CD4-positive, alpha-beta T cell treated with Interleukin-4 for 4 hours (primary cell): Measurements from ENCODE around the gene CCDC187.
"Not testable (repeated sequence)": the region's sequence is repeated elsewhere in the genome, so short reads cannot be mapped to it uniquely, and the experiment has no call there.

Experiments
- DNase-seq: peaks from one replicate; pipeline ENCODE4 v3.0.0-alpha.2; 2020

The CCDC187 gene

DNA sequence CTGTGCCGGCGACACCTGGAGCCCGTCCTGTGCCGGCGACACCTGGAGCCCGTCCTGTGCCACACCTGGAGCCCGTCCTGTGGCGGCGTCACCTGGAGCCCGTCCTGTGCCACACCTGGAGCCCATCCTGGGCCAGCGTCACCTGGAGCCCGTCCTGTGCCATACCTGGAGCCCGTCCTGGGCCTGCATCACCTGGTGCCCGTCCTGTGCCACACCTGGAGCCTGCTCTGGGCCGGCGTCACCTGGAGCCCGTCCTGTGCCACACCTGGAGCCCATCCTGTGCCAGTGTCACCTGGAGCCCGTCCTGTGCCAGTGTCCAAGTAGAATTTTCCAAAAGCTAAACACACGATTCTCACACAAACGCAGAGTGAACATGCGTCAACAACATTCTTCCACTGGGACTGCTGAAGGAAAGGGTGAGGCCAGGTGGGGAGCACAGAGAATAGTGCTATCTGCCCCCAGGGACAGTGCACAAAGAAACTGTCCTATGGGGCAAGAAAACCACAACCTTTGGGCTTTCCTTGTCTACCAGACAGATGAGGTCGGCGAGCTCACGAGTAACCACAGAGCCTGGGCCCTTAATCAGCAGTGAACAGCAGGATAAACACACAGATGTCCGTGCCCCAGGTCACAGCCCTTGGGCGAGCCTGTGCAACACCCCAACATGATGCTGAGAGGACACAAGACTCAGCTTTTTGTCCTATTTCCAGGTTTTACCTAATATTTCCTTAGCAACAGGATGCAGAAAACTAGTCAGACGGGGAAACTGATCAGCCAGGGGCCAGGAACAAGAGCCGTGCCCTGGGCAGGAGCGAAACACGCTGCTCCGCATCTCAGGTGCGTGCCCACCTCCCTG, 66.2 kb downstream of the CCDC187 start:
- DNase-seq, result no peak

DNA sequence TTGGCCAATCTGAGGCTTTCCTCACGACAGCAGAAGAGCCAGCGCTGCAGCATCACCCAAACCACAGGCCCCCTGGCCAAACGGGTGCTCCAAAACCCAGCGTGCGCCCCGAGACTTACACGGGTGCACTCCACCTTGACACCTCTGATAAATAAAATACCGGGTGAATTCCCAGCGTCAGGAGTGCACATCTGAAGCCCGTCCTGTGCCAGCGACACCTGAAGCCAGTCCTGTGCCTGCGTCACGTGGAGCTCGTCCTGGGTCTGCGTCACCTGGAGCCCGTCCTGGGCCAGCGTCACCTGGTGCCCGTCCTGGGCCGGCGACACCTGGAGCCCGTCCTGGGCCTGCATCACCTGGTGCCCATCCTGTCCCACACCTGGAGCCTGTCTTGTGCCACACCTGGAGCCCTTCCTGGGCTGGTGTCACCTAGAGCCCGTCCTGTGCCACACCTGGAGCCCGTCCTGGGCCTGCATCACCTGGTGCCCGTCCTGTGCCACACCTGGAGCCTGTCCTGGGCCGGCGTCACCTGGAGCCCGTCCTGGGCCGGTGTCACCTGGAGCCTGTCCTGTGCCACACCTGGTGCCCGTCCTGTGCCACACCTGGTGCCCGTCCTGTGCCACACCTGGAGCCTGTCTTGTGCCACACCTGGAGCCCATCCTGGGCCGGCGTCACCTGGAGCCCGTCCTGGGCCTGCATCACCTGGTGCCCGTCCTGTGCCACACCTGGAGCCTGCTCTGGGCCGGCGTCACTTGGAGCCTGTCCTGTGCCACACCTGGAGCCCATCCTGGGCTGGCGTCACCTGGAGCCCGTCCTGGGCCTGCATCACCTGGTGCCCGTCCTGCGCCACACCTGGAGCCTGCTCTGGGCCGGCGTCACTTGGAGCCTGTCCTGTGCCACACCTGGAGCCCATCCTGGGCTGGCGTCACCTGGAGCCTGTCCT, 67.2 kb downstream of the CCDC187 start:
- DNase-seq, result not testable (repeated sequence)

DNA sequence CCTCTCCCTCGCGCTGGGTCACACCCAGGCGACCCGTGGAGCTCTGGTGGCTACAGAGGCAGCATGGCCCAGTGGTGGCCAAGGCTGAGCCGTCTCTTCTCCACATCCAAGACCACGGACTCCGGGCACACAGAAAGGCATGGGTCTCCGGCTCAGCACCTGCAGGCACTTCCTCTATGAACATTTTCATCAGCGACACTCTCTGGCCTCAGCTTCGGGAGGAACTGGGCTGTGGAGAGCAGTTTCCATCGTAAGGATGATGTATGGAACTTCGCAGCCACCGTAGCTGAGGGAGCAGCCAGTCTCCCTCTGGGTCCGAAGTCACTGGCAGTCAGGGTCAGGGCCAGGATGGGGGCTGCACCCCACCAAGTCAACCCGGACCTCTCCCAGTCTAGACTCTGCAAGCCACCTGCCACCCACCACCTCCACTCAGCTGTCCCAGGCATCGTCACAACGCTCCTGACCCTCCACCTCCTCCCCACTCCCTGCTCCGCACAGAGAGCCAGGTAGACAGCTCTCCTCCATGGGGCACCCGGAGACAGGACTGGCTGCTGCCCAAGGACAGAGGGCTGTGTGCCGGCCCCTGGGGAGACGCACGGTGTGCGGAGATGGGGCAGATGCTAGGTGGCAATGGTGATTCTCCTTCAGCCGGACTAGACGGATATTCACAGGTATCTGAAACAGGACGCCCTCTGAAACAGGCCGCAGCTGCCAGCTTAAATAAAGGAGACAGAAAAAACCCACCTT, 68.0 kb downstream of the CCDC187 start:
- DNase-seq, result no peak

DNA sequence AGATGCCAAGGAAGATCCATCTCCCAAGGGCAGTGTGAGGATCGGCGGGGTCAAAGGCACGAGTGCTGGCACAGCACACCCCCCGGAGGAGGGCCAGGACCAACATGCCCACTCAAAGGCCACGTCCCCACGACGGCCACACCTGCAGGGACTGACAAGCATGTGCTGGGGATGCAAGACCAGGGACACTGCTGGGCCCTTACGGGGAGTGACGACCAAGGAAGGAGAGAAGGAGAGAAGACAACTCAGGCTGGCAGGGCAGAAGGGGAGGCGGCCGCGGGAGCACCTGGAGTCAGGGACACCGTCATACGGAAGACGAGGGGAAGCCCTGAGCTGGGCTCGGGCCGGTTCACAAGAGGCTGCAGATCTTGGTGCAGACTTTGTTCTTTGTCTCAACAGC, 68.7 kb downstream of the CCDC187 start:
- no peak for DNase-seq

DNA sequence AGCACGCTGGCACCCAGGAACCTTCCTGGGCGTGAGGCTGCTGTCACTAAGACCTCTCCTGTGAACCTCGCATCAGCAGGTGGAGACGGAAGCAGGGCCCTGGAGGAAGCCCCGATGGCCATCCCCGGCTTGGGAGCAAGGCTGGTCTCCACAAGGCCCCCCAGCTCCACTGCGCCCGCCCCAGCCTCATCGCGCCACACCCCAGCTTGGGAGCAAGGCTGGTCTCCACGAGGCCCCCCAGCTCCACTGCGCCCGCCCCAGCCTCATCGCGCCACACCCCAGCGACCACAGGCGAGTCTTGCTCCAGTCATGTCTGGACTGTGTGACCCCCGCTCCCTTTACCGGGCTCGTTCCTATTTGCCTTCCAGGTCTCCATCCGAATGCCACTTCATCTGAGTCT, 69.3 kb downstream of the CCDC187 start:
- DNase-seq, result no peak

DNA sequence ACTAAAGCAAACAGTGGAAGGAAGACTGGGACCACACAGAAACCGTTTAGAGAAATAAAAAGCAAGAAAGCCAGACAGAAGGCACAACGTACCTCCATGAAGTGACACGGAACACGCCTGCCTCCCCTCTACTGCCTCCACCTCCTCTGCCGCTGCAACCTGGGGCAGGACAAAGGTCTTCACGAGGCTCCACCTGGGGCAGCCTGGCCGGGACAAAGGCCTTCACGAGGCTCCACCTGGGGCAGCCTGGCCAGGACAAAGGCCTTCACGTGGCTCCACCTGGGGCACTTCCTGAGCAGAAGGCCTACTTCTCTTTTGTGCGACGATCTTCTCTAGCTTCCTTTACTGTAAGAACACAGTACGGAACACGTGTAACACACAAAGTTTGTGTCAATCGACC, 70.0 kb downstream of the CCDC187 start:
- DNase-seq, result no peak

DNA sequence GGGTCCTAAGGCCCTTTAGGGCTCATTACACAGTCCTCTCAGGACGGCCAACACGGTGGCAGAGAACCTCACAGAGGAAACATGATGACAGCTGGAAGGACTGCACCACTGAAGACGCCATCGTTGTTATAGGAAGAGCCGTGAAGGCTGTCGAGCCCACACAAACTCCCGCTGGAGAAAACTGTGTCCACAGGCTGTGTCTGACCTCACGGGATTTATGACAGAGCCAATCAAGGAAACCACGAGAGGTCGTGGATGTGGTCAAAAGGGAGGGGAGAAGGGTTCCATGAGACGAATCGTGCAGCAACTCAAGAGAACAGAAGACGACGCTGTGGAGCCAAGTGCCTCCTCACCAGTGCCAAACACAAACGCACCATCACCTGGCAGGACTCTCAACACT, 70.5 kb downstream of the CCDC187 start:
- DNase-seq, result no peak

DNA sequence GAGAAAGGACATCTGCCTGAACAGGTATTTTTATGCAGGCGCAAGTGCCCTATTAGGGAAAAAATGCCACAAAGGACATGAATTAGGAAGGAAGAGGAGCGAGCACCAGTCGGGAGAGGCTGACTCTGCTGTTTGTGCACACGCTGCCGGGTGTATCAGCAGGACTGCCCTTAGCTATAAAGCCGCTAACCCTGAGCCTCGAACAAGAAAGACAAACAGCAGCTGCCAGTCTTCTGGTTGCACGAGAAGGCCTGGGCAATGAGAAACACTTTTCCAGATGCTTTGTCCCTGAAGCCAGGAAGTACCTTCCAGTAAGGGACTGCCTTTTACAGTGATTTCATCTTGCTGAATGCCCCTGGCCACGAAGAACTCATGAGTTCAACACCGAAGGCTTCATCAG, 70.9 kb downstream of the CCDC187 start:
- no peak for DNase-seq

DNA sequence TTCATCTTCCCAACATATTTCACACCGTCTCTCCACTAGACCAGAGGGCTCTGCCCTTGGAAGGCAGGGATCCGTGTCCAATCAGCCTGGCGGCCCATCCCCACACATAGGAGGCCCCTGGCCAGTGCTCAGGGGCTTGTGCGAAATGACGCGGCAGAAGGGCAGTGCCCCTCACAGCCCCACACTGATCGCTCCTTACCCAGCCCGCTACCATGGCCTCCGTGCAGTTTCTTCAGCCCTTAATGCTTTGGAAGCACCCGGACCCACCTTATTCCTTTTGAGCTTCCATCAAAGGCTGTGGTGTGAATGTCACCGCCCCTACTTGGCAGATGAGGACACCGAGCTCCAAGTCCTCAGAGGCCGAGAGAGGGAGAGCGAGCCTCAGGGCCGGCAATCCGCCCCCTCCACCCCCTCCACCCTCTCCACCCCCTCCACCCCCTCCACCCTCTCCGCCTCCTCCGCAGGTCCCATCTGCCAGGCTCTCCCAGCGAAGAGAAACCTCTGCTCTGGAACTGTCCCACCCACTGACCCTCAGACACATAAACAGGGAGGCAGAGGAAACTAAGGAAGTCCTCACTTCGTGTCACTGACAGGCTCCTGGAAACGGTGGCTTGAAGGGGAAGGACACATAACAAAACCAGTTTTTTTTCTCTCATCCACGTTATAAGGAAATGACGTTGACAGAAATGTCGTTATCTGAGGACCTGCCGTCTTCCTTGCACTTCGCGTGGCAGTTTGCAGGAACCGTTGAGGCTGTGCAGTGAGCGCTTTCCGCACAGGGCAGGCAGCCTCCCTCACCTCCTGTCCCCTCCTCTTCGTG, 72.2 kb downstream of the CCDC187 start:
- peak; percentile 24 for DNase-seq

DNA sequence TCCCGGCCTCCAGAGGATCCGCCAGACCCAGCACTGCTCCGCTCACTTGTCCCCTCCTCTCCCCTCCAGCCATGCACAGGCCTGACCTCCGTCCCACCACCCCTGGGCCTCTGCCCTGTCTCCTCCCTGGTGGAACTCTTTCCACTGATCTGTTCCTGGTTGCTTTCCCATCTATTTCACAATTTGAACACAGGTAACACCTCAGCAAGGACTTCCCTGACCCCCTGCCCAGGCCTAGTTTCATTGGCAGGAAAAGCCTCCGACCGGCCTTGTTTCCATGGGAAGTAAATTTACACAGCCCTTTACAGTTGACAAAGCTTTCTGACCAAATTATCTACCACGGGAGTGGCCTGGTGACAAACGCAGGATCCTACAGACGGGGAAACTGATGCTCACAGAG, 73.1 kb downstream of the CCDC187 start:
- no peak for DNase-seq

DNA sequence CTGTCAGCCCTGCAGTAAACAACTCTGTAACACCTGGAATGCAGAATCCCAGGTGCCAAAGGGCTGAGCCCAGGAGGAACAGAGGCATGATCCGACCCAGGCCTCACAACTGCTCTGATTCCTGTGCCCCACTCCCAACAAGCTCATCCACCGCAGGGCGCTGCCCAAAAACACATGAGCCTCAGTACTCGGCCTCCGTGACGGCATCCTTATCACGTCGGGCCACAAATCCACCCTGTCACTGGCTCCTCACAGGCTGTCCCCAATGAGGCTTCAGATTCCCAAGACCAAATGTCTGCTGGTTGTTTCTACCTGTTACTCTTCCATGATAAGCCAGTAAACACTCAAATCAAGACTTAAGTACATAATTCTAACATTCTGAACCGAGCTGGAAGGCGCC, 73.5 kb downstream of the CCDC187 start:
- DNase-seq, result no peak

DNA sequence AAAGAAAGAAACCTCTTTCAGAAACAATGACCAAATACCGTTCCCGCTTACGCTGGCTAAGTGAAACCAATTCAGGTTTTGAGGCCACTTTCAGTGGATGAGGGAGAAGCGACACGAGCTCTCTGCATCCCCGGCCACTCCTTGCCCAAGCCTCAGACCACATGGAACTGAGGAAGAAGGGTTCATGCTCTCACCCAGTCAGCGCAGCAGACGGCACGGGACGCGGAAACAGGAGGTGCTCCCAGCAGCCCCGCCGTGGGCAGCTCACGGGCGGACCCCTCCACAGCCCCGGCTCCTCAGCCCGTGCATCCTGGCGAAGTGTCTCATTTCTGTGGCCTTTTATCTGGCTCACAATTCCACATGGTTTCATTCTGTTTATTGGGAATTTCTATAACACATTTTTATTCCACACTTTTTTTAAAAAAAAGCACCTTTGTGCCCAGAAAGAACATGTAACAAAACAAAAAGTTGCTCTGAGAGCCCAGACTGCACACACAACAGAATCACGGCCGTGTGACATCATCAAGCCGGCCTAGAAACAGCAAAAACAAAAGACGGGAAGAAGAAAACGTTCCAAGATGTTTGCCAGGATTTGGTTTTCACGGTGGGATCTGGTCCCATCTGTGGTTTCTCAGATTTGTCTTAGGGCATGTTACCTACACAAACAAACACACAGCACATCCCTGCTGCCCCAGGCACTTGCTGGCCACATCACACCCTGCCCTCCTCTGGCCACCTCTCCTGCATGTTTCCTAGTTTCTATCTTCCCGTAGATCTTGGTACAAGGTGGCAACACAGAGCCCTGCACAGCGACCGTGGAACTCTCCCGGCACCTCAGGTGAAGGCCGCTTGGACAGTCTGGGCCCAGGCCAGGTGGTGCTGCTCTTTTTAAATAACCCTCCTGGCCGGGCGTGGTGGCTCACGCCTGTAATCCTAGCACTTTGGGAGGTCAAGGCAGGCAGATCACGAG, 74.5 kb downstream of the CCDC187 start:
- DNase-seq, result no peak

DNA sequence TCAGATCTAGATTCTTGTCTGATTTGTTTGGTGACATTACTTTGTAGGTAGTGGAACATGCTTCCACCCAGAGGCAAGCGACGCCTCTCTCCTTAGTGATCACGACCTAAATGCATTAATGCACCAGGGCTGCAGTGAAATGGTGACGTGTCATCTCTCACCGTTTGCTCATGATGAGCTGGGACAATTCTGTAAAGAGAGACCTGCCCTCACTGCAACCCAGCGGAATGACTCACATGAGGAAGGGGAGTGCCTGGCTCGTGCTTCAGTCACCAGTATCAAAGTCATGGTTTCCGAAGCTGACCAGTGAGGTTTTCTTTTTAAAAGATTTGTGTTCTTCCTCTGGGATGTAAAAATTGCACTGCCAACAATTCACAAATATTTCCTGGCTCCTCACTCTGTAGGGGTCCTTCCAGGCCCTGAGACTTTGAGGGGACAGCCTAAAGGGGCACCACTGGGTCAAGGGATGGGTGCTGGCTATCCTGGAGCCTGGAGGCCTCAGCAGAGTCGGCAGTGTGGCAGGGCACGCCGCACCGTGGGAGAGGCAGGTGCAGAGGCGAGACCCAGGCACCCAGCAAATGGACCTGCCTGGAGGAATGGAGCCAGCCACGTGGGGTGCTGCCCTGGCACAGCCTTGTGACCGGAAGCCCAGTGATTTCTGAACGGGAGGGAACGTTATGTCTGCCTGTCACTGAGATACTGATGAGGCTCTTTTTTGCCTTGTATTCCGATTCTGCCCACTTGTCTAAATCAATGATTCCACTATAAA, 75.6 kb downstream of the CCDC187 start:
- no peak for DNase-seq

DNA sequence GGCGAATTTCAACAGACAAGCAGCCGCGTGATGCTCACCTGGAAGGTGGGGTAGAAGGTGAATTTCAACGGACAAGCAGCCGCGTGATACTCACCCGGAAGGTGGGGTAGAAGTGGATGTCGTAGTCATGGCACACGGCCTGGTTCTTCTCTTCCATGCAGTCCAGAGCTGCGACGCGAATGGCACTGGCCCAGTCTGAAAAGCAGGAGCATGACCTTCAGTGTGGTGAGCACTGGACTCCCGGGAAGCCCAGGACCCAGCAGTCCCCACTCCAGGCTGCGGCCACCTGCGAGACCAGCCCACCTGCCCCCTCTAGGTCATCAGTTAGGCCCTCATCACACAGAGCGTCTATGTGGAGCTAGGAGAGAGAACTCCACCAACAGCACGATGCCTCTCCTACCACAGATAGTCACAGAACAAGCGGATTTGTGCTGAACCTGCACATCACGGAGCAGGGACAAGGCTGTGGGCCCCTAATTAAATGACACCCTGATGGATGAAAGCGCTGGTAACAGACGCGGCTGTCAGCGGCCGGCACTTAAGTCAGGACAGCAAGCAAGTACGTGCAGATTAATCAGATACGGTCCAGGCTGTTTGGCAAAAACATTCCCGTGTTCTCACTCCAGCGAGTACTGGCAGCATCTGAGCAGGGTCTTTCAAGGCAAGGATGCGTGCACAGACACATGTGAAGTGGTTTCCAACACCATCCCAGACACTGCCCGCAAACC, 77.0 kb downstream of the CCDC187 start:
- no peak for DNase-seq

DNA sequence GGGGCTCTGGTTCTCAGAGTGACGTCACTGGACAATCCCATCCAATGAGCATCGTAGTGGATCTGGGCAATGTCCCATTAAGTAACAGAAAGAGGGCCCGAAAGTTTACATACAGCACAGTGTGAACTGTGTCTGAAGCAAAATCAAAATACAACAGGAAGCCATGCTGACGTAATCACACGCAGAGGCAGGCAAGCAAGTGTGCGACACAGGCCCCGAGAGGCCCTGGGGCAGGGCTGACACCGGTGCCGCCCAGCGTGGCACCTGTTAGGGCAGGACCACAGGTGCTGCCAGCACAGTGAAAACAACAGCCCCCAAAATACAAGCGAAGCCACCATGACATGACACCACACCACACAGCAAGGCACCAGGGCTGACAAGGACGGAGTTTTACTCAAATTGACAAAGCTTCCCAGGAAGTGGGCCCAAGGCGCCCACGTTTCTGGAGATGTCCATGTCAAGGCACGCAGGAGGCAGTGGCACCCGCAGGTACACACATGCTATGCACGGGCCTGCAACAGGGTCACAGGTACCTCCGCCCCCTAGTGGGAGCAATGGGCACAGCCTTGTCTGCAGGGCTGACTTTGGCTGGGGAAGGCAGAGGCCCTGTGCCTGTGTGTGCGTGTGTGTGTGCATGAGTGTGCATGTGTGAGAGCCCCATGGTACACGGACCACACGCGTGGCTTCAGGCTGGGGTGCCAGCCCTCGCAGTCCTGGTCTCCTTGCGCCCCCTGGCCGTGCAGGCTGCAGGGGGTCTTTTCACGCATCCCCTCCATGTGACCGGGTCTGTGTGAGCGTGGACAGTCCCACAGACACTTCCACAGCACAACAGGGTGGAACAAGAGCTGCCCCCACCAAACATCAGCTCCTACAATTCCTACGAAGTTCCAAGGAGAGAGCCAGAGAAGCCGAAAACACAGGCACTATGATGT, 77.9 kb downstream of the CCDC187 start:
- peak; percentile 60 for DNase-seq

DNA sequence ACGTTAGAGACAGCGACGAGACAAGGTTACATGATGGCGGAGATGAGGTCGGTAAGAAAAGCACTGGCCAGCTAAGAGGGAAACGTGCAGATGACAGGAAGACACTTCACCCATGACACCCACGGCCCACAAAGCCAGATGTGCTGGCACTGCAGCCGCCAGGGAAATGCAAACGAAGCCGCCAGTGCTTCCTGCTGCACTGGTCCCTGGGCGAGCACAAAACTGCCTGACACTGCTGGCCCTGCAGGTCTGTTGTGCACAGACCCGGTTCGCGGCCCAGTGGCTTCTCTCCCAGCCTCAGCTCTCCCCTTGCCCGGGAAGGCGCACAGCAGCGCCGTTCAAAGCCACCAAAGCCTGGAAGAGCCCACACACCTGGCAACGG, 78.5 kb downstream of the CCDC187 start:
- DNase-seq, result no peak

DNA sequence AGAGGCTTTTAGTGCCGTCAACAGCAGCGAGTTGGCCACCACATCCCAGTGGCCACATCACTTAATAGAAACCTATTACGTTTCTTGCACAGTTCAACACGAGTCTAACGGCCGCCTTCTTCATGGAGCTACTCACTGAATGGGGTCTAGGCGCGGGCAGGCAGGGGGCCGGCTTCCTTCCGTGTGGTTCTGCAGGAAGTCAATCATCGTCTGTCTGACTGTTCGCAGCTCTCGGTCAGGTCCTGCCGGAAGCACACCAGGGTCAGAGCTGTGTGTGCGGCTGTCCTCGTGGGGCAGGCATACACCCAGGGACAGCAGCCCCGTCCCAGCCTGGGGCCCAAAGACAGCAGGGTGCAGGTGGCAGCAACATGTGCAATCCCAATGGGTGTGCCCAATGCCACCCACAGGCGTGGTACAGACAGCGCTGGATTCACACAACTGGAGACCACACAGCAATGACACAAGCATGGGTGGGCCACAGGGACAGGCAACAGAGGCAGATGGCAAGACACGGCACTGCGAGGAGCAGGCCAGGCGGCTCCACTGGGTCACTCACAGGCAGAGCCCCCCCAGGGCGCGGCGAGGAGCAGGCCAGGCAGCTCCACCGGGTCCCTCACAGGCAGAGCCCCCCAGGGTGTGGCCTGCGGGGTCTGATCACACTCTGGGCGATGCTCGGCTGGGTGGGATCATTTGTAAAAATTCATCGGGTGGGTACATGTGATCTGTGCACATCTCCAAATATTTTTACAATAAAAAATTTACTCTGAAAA, 79.8 kb downstream of the CCDC187 start:
- DNase-seq, result no peak

DNA sequence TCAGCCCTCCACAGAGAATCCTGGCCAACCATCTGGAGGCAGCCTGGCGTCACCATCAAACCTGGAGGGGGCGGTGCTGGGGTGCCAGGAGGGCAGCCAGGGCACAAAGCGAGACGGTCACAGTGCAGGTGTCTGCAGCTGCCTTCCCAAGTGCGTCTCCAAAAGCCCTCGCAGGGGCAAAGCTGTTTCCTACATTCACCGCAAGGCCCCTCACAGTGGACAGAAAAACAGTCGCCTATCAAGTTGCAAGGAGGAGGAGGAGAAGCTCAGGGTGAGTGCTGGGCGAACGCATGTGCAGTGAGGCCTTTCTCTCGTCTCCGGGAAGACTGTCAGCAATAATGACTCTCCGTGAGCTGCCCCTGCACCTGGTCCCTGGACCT, 81.0 kb downstream of the CCDC187 start:
- DNase-seq, result no peak
